PC-3 (cell line): ENCODE results near the gene CD300LD. TPM values are rescaled to one million over a fixed set of nuclear protein-coding genes. Genes with fewer than 3 reads are reported as not detected.
A peak's percentile ranks its signal among the peaks of the same experiment; 100 is the strongest.

Source experiments
- ATAC-seq: fragments of 200-7000 bp; cut with Tn5 transposase; 2 replicates; pipeline ENCODE4 v1.9.1; 2020; ENCODE audit warnings: mild to moderate bottlenecking, moderate library complexity
- BruUV-seq: library from RNA; stranded (reverse); fragments of 400-500 nt; replicated peaks from 2 replicates; lab custom pipeline; 2021; lab: Mats Ljungman, UMichigan
- CTCF ChIA-PET: fragments of 300-600 bp; sonication (Branson Sonifier 250); formaldehyde crosslinking; loops from one replicate; lab custom pipeline; 2022; ENCODE audit warnings: antibody characterized with exemption; lab: Charles Lee
- POLR2A ChIA-PET: fragments of 300-600 bp; sonication (Branson Sonifier 250); formaldehyde crosslinking; loops from one replicate; lab custom pipeline; 2022; ENCODE audit warnings: antibody characterized with exemption; ENCODE audit not compliant: unreplicated experiment; lab: Charles Lee
- DNase-seq: peaks from one replicate; pipeline ENCODE4 v3.0.0-alpha.2; 2015
- H2AFZ ChIP-seq: fragments of 300-600 bp; sonication (generic); 2 replicates; pipeline ENCODE4 v1.6.0; 2016; ENCODE audit warnings: antibody characterized with exemption, low read length
- H3F3A ChIP-seq: fragments of 300-600 bp; sonication (generic); one replicate; pipeline ENCODE4 v1.6.0; 2017; ENCODE audit warnings: antibody characterized with exemption, low read length, control low read depth, mild to moderate bottlenecking; ENCODE audit not compliant: unreplicated experiment
- H3K27ac ChIP-seq: fragments of 300-600 bp; sonication (generic); 2 replicates; pipeline ENCODE4 v1.5.1; 2016; ENCODE audit warnings: mild to moderate bottlenecking, low read length
- H3K27me3 ChIP-seq: fragments of 300-600 bp; sonication (generic); 2 replicates; pipeline ENCODE4 v1.6.1; 2016; ENCODE audit warnings: low read length, mixed read lengths
- H3K36me3 ChIP-seq: fragments of 300-600 bp; sonication (generic); 2 replicates; pipeline ENCODE4 v1.6.1; 2016; ENCODE audit warnings: low read depth, mixed run types, low read length, mixed read lengths
- H3K4me1 ChIP-seq: fragments of 300-600 bp; sonication (generic); 2 replicates; pipeline ENCODE4 v1.5.1; 2016; ENCODE audit warnings: low read length; ENCODE audit not compliant: insufficient read depth
- H3K4me2 ChIP-seq: fragments of 300-600 bp; sonication (generic); 2 replicates; pipeline ENCODE4 v1.6.0; 2016; ENCODE audit warnings: low read length
- H3K4me3 ChIP-seq: fragments of 300-600 bp; sonication (generic); 2 replicates; pipeline ENCODE4 v1.5.1; 2016; ENCODE audit warnings: mild to moderate bottlenecking, low read length, mixed read lengths
- H3K79me2 ChIP-seq: fragments of 300-600 bp; sonication (generic); 2 replicates; pipeline ENCODE4 v1.6.1; 2017; ENCODE audit warnings: low read length, mixed read lengths
- H3K9ac ChIP-seq: fragments of 300-600 bp; sonication (generic); 2 replicates; pipeline ENCODE4 v1.6.0; 2016; ENCODE audit warnings: mild to moderate bottlenecking, low read length
- H3K9me2 ChIP-seq: fragments of 300-600 bp; sonication (generic); replicated peaks from 2 replicates; pipeline ENCODE4 v1.6.1; 2016; ENCODE audit warnings: mixed run types, low read length, mixed read lengths
- H3K9me3 ChIP-seq: fragments of 300-600 bp; sonication (generic); 2 replicates; pipeline ENCODE4 v1.6.1; 2016; ENCODE audit warnings: low read length, mixed read lengths
- H4K20me1 ChIP-seq: fragments of 300-600 bp; sonication (generic); 2 replicates; pipeline ENCODE4 v1.6.1; 2016; ENCODE audit warnings: low read length, mixed read lengths
- CTCF ChIP-seq: fragments of 300-600 bp; sonication (generic); conservative IDR thresholded peaks from 2 replicates; pipeline ENCODE4 v1.5.1; 2017; ENCODE audit warnings: antibody characterized with exemption, low read depth, mild to moderate bottlenecking, low read length
- EZH2 ChIP-seq: fragments of 300-600 bp; sonication (generic); IDR thresholded peaks from one replicate; pipeline ENCODE4 v1.6.1; 2017; ENCODE audit warnings: antibody characterized with exemption, mild to moderate bottlenecking, low read length; ENCODE audit not compliant: unreplicated experiment
- EZH2phosphoT487 ChIP-seq: fragments of 300-600 bp; sonication (generic); IDR thresholded peaks from 2 replicates; pipeline ENCODE4 v1.6.1; 2018; ENCODE audit warnings: mild to moderate bottlenecking, antibody characterized with exemption, low read length, borderline replicate concordance
- intact Hi-C: fragments of 100-400 bp; cut with micrococcal nuclease; formaldehyde crosslinking; loops from 2 replicates; pipeline ENCODE4 v1.9.0; 2023
- total RNA-seq: library from RNA; depleted of rRNA; stranded (reverse); fragments of >200 nt; gene quantifications from 2 replicates; pipeline ENCODE4 v1.2.3, GENCODE V29; 2014

Gene CD300LD
- total RNA-seq, 1 experiment from 2014 or later = not detected

- peaks cover 34% of the 10 kb centered on the region for H3K27me3 ChIP-seq
Measured at GRCh38 chr17:74566132-74566753, 25.8 kb downstream of the CD300LD start.

GRCh38 chr17:74565126-74565525 is 27.0 kb downstream of the CD300LD start:
- H3K9me3 ChIP-seq = no peaks in the 10 kb centered on the region
- H3K79me2 ChIP-seq = no peaks in the 10 kb centered on the region
- no peak overlapping the region for H3K4me2 ChIP-seq
- no peak for ATAC-seq
- no peaks in the 10 kb centered on the region for H3K36me3 ChIP-seq
- no peak overlapping the region for H3K9ac ChIP-seq
- H3K27me3 ChIP-seq = peaks cover 42% of the 10 kb centered on the region
- ChIA-PET POLR2A (no interaction called here), CTCF (interaction anchor here (0.6 kb wide), 1 partner anchor 163 kb away, joined by 3 read pairs; no protein-coding TSS in a partner anchor)
- no peak overlapping the region for H2AFZ ChIP-seq
- no peaks in the 10 kb centered on the region for H4K20me1 ChIP-seq
- no peaks in the 10 kb centered on the region for H3K9me2 ChIP-seq
- no peak overlapping the region for H3K4me3 ChIP-seq
- BruUV-seq = no TSS peak
- peak; percentile 12 for DNase-seq
- intact Hi-C loops = no loop called here
- no peaks in the 10 kb centered on the region for H3F3A ChIP-seq
- H3K4me1 ChIP-seq = peaks cover 11% of the 10 kb centered on the region
- no peak overlapping the region for H3K27ac ChIP-seq
- TF ChIP-seq EZH2phosphoT487 (no peak), CTCF (no peak), EZH2 (no peak)

More at GRCh38 chr17:74566132-74566753, 25.8 kb downstream of the CD300LD start:
- H2AFZ ChIP-seq = no peak overlapping the region
- H3K4me3 ChIP-seq = no peak overlapping the region
- H3K9me2 ChIP-seq = no peaks in the 10 kb centered on the region
- no peaks in the 10 kb centered on the region for H3K9me3 ChIP-seq
- ChIA-PET CTCF (interaction anchor here (0.5 to 0.7 kb wide), 3 partner anchors 41 to 91 kb away, joined by 3 to 4 read pairs (median 4); no protein-coding TSS in a partner anchor), POLR2A (no interaction called here)
- H3K36me3 ChIP-seq = no peaks in the 10 kb centered on the region
- BruUV-seq = no TSS peak
- H3K79me2 ChIP-seq = no peaks in the 10 kb centered on the region
- no peak overlapping the region for H3K4me2 ChIP-seq
- H3F3A ChIP-seq = no peaks in the 10 kb centered on the region
- DNase-seq (peak; percentile 64), ATAC-seq (peak; percentile 15; the same call in 1 of the 2 replicates)
- no peak for TF ChIP-seq EZH2phosphoT487
- peak; percentile 90 for TF ChIP-seq CTCF
- H3K4me1 ChIP-seq = peaks cover 14% of the 10 kb centered on the region
- no peaks in the 10 kb centered on the region for H4K20me1 ChIP-seq
- H3K9ac ChIP-seq = no peak overlapping the region
- intact Hi-C loops = no loop called here
- H3K27ac ChIP-seq = no peak overlapping the region

GRCh38 chr17:74563358-74563757 is 28.7 kb downstream of the CD300LD start:
- BruUV-seq = no TSS peak
- Histone ChIP-seq H3F3A (no peaks in the 10 kb centered on the region), H3K9me3 (no peaks in the 10 kb centered on the region), H3K36me3 (no peaks in the 10 kb centered on the region), H2AFZ (no peak overlapping the region), H3K4me3 (no peak overlapping the region), H3K9ac (no peak overlapping the region), H3K27ac (no peak overlapping the region), H3K79me2 (no peaks in the 10 kb centered on the region), H3K4me2 (no peak overlapping the region), H3K9me2 (no peaks in the 10 kb centered on the region), H4K20me1 (no peaks in the 10 kb centered on the region), H3K27me3 (peaks cover 54% of the 10 kb centered on the region), H3K4me1 (no peaks in the 10 kb centered on the region)
- ATAC-seq (no peak), DNase-seq (no peak)
- POLR2A ChIA-PET = no interaction called here
- no peak for TF ChIP-seq EZH2
- no peak for TF ChIP-seq EZH2phosphoT487
- TF ChIP-seq CTCF = no peak
- intact Hi-C loops = no loop called here
- CTCF ChIA-PET = no interaction called here
